DOHH2 (cell line): ENCODE results near the gene KRTAP5-5.

ENCODE experiments used
- H3F3A ChIP-seq: fragments of 200-600 bp; sonication (generic), shearing (Covaris generic); 2 replicates; pipeline ENCODE4 v1.6.0; 2016; ENCODE audit warnings: antibody characterized with exemption, mild to moderate bottlenecking; ENCODE audit not compliant: control insufficient read depth, insufficient read depth
- H3K27ac ChIP-seq: fragments of 200-600 bp; sonication (generic); 2 replicates; pipeline ENCODE4 v1.5.1; 2014; ENCODE audit warnings: low read depth, mild to moderate bottlenecking, low read length, moderate library complexity
- H3K27me3 ChIP-seq: fragments of 200-600 bp; sonication (generic); 2 replicates; pipeline ENCODE4 v1.6.1; 2014; ENCODE audit warnings: mild to moderate bottlenecking, low read length, mixed read lengths; ENCODE audit not compliant: control insufficient read depth
- H3K36me3 ChIP-seq: fragments of 200-600 bp; sonication (generic); 2 replicates; pipeline ENCODE4 v1.6.1; 2014; ENCODE audit warnings: mild to moderate bottlenecking, low read length, moderate library complexity, mixed read lengths; ENCODE audit not compliant: control insufficient read depth
- H3K4me1 ChIP-seq: fragments of 200-600 bp; sonication (generic); 2 replicates; pipeline ENCODE4 v1.6.1; 2014; ENCODE audit warnings: mild to moderate bottlenecking, low read length, mixed read lengths; ENCODE audit not compliant: control insufficient read depth
- H3K4me2 ChIP-seq: fragments of 200-600 bp; sonication (generic); 2 replicates; pipeline ENCODE4 v1.6.0; 2014; ENCODE audit warnings: mild to moderate bottlenecking, low read length, moderate library complexity
- H3K4me3 ChIP-seq: fragments of 200-600 bp; sonication (generic); 2 replicates; pipeline ENCODE4 v1.5.1; 2014; ENCODE audit warnings: mild to moderate bottlenecking, low read length, mixed read lengths
- H3K79me2 ChIP-seq: fragments of 200-600 bp; sonication (generic); 2 replicates; pipeline ENCODE4 v1.6.1; 2014; ENCODE audit warnings: mild to moderate bottlenecking, low read length, mixed read lengths; ENCODE audit not compliant: control insufficient read depth
- H3K9me2 ChIP-seq: fragments of 200-600 bp; sonication (generic); replicated peaks from 2 replicates; pipeline ENCODE4 v1.6.1; 2014; ENCODE audit warnings: mild to moderate bottlenecking, low read length, mixed read lengths; ENCODE audit not compliant: control insufficient read depth
- H3K9me3 ChIP-seq: fragments of 200-600 bp; sonication (generic); 2 replicates; pipeline ENCODE4 v1.6.1; 2014; ENCODE audit warnings: antibody characterized with exemption, low read length, mixed read lengths; ENCODE audit not compliant: control insufficient read depth, insufficient read depth
- H4K20me1 ChIP-seq: fragments of 200-600 bp; sonication (generic); 2 replicates; pipeline ENCODE4 v1.6.0; 2014; ENCODE audit warnings: low read depth, mild to moderate bottlenecking, antibody characterized with exemption, low read length, moderate library complexity; ENCODE audit not compliant: control insufficient read depth, insufficient read depth
- CTCF ChIP-seq: fragments of 200-600 bp; sonication (generic); IDR thresholded peaks from one replicate; pipeline ENCODE4 v1.5.1; 2014; ENCODE audit warnings: antibody characterized with exemption, mild to moderate bottlenecking, low read depth, low read length; ENCODE audit not compliant: poor library complexity, severe bottlenecking
- EZH2phosphoT487 ChIP-seq: fragments of 200-600 bp; sonication (generic); IDR thresholded peaks from 2 replicates; pipeline ENCODE4 v1.6.1; 2017; ENCODE audit warnings: borderline replicate concordance, mild to moderate bottlenecking, antibody characterized with exemption, low read length, moderate library complexity, mixed read lengths

Gene KRTAP5-5

DNA sequence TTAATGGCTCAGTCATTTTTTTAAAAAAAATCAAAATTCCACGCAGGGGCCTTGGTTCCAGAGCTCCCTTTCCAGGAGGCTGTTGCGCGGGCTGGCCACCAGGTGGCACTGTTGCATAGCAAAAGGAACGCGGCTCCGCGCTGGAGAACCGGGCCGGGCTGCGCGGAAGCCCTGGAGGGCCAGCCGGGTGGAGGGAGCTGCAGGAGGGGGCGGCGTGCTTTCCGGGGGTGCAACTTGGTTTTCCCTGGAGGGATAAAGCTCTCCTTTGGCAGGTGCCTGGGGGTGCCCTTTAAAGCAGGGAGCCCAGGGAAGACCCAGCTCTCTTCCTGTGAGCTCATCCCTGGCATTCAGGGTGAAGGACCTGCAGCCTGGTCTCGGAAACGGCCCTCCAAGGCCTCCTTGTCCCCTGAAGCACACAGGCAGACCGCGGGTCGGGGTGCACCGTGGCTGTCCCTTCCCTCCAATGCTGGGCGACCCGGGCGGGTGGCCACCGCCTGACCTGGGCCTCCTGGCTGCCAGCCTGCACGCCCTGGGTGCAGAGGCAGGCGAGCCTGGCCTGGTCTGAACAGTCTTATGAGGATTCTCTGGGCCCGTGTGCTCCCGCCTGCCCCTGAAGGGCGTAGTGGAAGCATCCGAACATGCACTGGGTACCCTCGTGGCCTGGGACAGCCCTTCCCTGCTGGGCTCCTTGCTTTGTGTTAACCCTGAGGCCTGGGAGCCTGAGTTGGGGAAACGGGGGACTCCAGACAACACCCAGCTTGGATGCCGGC is 23.4 kb downstream of the KRTAP5-5 start:
- Histone ChIP-seq H3K4me2 (no peak overlapping the region), H3K9me2 (no peaks in the 10 kb centered on the region), H3K9me3 (no peaks in the 10 kb centered on the region), H3K4me1 (no peaks in the 10 kb centered on the region), H3K79me2 (no peaks in the 10 kb centered on the region), H3F3A (no peaks in the 10 kb centered on the region), H3K4me3 (no peak overlapping the region), H3K27ac (no peak overlapping the region), H3K36me3 (no peaks in the 10 kb centered on the region), H4K20me1 (no peaks in the 10 kb centered on the region), H3K27me3 (peaks cover 4% of the 10 kb centered on the region; the same call in 1 of the 2 replicates)
- peak; percentile 96 for TF ChIP-seq CTCF
- no peak for TF ChIP-seq EZH2phosphoT487

DNA sequence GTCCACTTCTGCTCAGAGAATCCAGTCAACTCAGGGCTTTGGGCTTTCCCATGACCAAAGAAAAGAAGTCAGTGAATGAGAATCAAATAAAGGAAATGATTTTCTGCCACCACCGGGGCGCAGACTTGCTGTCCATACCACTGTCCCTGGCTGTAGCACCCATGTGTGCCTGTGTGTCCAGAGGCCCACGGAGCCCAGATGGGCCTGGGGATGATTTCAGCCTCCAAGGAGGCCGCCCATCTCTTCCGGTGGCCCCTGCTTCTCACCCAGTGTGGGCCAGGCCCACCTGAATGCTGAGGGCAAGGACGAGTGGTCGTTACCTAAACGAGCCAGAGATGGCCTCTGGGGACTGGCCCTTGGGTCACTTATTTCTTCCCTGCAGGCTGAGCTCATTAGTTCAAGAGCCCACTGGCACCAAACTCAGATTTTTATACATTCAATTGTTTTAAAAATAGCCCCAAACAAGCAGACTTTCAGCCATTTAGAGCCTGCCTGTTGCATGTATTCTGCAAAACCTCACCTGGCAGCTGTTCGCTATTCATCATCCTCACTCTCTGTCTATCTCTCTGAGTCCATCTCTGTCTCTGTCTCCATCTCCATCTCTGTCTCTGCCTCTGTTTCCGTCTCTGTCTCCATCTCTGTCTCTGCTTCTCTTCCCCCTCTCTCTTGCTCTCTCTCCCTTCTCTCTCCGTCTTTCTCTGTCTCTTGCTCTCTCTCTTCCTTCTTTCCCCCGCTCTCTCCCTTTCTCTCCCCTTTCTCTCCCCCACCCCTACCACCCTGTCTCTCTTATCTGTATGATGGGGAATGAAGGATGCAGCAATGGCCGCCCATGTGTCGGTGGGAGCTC is 24.2 kb downstream of the KRTAP5-5 start:
- Histone ChIP-seq H3F3A (no peaks in the 10 kb centered on the region), H3K4me2 (no peak overlapping the region), H3K9me3 (no peaks in the 10 kb centered on the region), H3K4me3 (no peak overlapping the region), H4K20me1 (no peaks in the 10 kb centered on the region), H3K79me2 (no peaks in the 10 kb centered on the region), H3K27me3 (peaks cover 4% of the 10 kb centered on the region; the same call in 1 of the 2 replicates), H3K27ac (no peak overlapping the region), H3K36me3 (no peaks in the 10 kb centered on the region), H3K9me2 (no peaks in the 10 kb centered on the region), H3K4me1 (no peaks in the 10 kb centered on the region)
- no peak for TF ChIP-seq CTCF

- Histone ChIP-seq H3K79me2 (no peaks in the 10 kb centered on the region), H3F3A (no peaks in the 10 kb centered on the region), H3K4me2 (no peak overlapping the region), H3K9me2 (no peaks in the 10 kb centered on the region), H3K27ac (no peak overlapping the region), H3K36me3 (no peaks in the 10 kb centered on the region), H3K9me3 (no peaks in the 10 kb centered on the region), H3K27me3 (peaks cover 4% of the 10 kb centered on the region; the same call in 1 of the 2 replicates), H3K4me1 (no peaks in the 10 kb centered on the region), H3K4me3 (no peak overlapping the region), H4K20me1 (no peaks in the 10 kb centered on the region)
- no peak for TF ChIP-seq CTCF
Observed at GRCh38 chr11:1654388-1655167, 25.0 kb downstream of the KRTAP5-5 start.
